HG03342 (cell line): ENCODE measurements around the gene ICOS.
"Not testable (repeated sequence)": the region's sequence is repeated elsewhere in the genome, so short reads cannot be mapped to it uniquely, and the experiment has no call there.

Experiments used
- ATAC-seq: cut with Tn5 transposase; IDR thresholded peaks from one replicate; pipeline ENCODE4 v1.9.1; 2021; ENCODE audit warnings: mild to moderate bottlenecking, moderate library complexity; ENCODE audit not compliant: unreplicated experiment

Gene ICOS

DNA sequence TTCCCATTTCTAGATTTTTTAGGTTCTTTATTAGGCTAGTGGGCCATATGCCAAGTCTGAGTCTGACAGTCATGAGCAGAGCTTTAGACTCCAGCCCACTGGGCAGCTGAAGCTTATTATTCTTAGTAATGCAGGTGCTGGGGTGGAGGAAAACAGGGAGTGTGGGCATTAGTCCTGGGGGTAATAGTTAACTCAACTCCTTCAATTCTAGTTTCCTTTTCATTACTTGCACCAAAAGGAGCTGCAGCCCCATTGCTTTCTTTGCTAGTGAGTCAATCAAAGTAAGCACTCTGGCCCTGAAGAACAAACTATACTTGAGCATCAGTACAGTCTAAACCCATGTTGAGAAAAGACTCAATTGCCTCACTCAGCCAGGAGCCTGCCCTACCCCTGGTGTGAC, 35.5 kb downstream of the ICOS start:
- ATAC-seq = no peak

- no peak for ATAC-seq
These were observed 36.4 kb downstream of the ICOS start for GRCh38 chr2:203973000-203973399.

- no peak for ATAC-seq
These were observed 37.1 kb downstream of the ICOS start for GRCh38 chr2:203973676-203974075.

DNA sequence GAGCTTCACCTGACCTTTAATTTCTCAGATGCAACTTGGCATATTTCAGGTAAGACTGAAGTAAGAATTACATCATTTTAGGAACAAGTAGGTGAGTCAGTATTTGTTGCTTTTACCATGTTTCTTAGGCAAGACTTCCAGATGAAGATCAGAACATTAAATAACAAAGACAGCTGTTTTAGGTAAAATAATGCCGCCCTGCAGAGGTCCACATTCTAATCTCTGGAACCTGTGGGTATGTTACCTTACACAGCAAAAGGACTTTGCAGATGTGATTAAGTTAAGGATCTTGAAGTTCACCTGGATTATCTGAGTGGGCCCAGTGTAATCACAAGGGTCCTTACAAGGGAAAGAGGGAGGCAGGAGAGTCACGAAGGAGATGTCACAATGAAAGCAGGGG, 39.3 kb downstream of the ICOS start:
- ATAC-seq = no peak

DNA sequence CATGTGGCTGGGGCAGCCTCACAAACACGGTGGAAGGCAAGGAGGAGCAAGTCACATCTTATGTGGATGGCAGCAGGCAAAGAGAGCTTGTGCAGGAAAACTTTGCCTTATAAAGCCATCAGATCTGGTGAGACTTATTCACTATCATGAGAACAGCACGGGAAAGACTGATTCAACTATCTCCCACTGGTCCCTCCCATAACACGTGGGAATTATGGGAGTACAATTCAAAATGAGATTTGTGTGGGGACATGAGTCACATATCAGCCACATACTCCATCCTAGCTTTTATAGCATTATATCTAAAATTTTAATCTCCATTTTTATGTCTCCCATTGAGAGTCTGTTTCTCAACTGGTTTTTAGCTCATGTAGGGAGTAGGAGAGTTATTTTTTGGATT, 45.7 kb downstream of the ICOS start:
- ATAC-seq = no peak

GRCh38 chr2:203983064-203983715, 46.6 kb downstream of the ICOS start:
- no peak for ATAC-seq

DNA sequence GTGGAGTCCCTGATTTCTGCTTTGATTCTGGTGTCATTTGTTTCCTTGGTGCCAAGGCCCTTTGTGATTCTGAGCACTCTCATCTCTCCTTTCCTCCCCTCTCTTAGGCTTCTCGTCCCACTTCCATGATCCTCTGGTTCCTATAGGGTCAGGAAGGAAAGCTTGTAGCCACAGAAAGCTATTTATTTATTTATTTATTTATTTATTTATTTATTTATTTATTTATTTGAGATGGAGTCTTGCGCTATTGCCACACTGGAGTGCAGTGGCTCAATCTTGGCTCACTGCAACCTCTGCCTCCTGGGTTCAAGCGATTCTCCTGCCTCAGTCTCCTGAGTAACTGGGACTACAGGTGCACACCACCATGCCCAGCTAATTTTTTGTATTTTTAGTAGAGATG, 49.4 kb downstream of the ICOS start:
- not testable (repeated sequence) for ATAC-seq

- no peak for ATAC-seq
These were observed 51.4 kb downstream of the ICOS start for GRCh38 chr2:203987959-203988358.

GRCh38 chr2:203988500-203989260, 52.1 kb downstream of the ICOS start:
- no peak for ATAC-seq

GRCh38 chr2:203989521-203989920, 53.0 kb downstream of the ICOS start:
- ATAC-seq = no peak

DNA sequence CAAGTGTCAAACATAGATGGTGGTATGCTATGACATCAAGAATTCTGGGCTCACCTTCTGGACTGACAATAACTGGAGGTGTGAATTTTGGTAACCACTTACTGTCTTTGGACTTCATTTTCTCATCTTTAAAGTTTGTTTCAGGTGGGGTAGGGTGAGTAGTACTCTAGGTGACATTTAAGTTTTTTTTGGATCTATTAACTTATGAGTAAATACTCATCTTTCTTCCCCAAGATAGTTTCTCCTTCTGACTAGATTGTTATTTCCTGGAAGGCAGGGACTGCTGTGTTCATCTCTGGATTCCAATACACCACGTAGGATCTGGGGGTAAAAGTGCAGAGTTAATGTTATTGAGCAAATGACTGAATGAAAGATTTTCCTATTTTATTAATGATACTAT, 55.9 kb downstream of the ICOS start:
- no peak for ATAC-seq

GRCh38 chr2:203993011-203993410, 56.4 kb downstream of the ICOS start:
- ATAC-seq = no peak

GRCh38 chr2:203993560-203993959, 57.0 kb downstream of the ICOS start:
- ATAC-seq = no peak

- no peak for ATAC-seq
These were observed 58.2 kb downstream of the ICOS start for GRCh38 chr2:203994735-203995134.

GRCh38 chr2:203996692-203997091, 60.1 kb downstream of the ICOS start:
- ATAC-seq = no peak

- peak; percentile 41 for ATAC-seq
These were observed 60.9 kb downstream of the ICOS start for GRCh38 chr2:203997481-203997880.

GRCh38 chr2:203997980-203998809, 61.6 kb downstream of the ICOS start:
- ATAC-seq = no peak

DNA sequence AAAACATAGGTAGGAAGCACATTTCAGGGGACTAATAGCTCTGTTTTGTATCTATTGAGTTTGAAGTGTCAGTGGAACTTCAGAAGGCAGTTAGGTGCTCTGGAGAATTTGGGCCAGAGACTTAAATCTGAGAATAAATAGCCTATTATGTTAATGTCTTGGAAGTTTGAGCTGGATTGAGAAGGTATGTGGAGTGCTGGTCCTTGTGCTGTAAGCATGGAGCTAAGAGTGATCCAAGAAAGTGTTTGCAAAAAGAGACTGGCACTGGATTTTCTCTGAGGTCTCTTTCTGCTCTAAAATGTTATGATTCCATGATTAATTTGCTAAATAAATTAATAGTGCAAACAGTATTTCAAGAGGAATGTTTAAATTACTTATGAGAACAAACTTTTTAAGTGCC, 63.3 kb downstream of the ICOS start:
- no peak for ATAC-seq

DNA sequence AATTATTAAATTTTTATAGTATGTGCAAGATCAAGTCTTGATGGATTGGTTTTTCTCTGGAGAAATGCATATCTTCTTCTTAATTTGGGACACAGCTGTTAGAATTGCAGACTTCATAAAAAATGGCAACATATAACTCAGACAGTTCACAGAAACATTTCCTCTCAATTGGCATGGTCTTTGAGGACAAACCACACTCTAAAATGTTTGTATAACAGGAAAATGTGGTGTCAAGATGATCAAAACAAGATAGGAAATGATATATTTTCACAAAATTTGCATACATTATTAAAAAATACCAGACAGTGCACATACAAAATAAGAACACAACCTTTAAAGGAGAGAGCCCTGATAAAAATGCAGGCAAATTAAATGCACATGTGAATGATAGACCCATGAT, 63.9 kb downstream of the ICOS start:
- no peak for ATAC-seq

DNA sequence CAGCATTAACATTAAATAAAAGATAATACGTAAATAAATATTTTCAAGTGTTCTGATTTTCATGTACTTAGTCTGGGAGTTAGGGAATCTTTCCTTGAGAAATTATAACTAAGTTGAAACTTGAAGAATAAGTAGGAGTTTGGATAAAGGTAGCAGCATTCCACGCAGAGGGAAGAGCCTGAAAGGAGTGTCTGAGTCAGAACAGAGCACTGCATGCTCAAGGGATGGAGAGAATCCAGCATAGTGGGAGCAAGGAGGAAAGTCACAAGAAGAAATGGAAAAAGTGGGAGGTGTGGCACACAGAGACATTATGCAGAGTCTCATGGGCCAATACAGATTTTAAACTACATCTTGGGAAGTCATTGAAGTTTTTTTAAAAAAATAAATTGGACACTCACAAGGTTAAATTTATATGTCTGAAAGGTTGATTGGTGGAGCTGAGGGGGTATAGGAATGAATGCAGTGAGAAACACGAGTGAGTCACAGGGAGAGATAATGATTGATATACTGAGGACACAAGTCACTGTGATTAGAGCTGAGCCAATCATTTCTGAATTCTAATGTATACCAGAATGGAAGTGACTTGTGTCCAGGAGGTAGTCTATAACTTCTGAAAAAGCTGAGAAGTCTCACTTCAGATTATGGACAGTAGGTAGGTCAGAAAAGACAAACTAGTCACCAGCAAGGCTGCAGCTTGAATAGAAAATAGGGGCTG, 66.9 kb downstream of the ICOS start:
- ATAC-seq = no peak

DNA sequence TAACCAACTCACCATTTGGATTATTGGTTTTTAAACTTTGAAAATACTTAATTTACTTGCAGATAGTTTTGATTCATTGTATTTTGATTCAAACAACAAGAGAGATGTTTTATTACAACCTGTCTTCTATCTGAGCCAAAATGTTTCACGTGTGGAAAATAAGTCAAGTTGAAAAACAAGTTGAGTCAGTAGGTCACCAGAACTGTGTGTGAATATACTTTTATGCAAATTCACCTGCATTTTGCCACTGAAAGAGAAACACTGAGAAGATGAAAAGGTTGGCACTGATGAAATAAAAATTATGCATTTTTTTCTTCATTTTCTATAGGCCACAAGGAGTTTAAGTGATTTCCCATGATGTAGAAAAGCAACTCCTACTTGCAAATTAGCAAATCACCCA, 68.3 kb downstream of the ICOS start:
- no peak for ATAC-seq
